C4-2B (cell line): ENCODE measurements around the gene KANK3.
"Not testable (repeated sequence)": the region's sequence is repeated elsewhere in the genome, so short reads cannot be mapped to it uniquely, and the experiment has no call there.

Source experiments
- H3K27ac ChIP-seq: fragments of 450-650 bp; 2 replicates; pipeline ENCODE4 v1.5.1; 2017
- CTCF ChIP-seq: fragments of 450-650 bp; conservative IDR thresholded peaks from 2 replicates; pipeline ENCODE4 v1.5.1; 2017; ENCODE audit warnings: mild to moderate bottlenecking
- ZFX ChIP-seq: fragments of 450-650 bp; IDR thresholded peaks from 2 replicates; pipeline ENCODE4 v1.6.1; 2017

The KANK3 gene

GRCh38 chr19:8343483-8343844 lies 402 bp upstream of the KANK3 start:
- no peak for TF ChIP-seq ZFX
- TF ChIP-seq CTCF = no peak
- H3K27ac ChIP-seq = peak overlapping the region; percentile 45

- no peak overlapping the region for H3K27ac ChIP-seq
- no peak for TF ChIP-seq ZFX
- TF ChIP-seq CTCF = no peak
Measured at GRCh38 chr19:8342316-8342683, 762 bp downstream of the KANK3 start.

GRCh38 chr19:8341504-8341903 lies 1.6 kb downstream of the KANK3 start:
- not testable (repeated sequence) for H3K27ac ChIP-seq

DNA sequence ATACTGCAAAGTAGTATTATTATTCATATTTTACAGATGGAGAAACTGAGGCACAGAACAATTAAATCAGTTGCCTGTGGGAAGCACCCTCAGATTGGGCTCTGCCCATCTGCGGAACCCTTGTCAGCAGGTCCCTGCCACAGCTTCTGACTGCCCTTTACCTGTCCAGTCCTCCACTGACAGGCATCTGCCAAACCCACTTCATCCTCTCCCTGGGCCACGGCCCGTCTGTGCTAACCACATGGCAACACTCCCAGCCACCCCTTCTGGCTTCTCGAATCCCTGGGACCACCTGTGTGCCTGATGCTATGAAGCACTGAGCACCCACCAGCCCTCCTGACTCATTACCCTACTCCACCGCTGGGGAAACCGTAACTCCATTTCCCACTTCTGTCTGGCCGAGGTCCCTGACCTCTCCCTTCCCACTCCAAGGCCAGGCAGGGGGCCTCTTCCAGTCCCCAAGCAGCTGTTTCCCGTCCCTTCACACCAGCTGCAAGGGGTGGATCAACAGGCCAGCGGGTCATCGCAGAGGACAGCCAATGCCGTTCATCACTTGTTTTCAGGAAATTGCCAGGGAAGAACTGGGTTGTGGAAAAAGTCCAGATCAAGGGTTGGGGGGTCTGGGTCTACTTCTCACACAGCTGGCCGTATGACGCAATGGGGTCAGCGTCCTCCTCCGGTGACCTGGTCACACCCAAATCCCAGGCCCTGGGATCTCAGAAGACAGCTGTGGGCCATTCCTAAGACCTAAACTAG lies 2.5 kb downstream of the KANK3 start:
- no peak overlapping the region for H3K27ac ChIP-seq
- TF ChIP-seq ZFX (no peak), CTCF (no peak)

- H3K27ac ChIP-seq = no peak overlapping the region
- TF ChIP-seq ZFX (no peak), CTCF (no peak)
Measured at GRCh38 chr19:8338835-8339234, 4.2 kb downstream of the KANK3 start.

DNA sequence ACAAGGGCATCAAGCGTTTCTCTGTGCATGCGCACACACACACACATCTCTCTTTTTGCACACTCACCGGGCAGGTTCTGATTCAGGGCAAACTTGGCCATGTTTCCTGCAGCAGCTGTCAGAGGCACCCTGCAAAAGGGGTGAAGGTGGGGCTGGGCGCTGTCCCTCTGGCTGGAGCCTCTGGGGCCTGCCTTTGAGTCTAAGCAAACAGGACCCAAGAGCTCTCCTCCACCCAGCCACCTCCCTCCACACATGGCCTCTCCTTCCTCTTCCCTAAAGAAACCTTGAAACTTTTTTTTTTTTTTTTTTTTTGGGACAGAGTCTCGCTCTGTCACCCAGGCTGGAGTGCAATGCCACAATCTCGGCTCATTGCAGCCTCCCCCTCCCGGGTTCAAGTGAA lies 5.3 kb downstream of the KANK3 start:
- TF ChIP-seq CTCF (no peak), ZFX (no peak)
- H3K27ac ChIP-seq = no peak overlapping the region

DNA sequence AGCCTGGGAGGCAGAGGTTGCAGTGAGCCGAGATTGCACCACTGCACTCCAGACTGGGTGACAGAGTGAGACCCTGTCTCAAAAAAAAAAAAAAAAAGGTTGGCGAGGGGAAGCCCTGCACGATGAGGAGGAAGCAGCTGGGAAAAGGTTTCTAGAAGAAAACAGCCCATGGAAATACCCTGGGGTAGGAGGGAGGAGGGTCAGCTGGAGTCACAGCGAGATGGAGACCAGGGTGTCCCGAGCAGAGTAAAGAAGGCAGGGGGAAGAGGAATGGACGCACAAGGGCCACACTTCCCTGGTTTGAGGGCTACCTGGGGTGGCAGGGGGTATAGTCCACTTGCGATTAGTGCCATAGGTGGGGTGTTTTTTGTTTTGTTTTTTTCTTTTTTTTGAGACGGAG lies 6.4 kb downstream of the KANK3 start:
- no peak overlapping the region for H3K27ac ChIP-seq
- no peak for TF ChIP-seq ZFX
- no peak for TF ChIP-seq CTCF

DNA sequence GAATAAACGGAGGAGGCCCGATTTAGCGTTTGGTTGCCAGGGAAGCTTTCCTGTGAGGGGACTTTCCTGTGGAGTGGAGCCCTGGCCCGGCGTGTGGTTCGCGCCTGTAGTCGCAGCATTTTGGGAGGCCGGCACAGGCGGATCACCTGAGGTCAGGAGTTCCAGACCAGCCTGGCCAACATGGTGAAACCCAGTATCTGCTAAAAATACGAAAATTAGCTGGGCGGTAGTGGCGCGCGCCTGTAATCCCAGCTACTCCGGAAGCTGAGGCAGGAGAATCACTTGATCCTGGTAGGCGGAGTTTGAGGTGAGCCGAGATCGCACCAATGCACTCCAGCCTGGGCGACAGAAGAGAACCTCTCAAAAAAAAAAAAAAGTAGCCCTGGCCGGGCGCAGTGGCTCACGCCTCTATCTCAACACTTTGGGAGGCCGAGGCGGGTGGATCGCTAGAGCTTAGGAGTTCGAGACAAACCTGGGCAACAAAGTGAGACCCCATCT lies 6.9 kb downstream of the KANK3 start:
- H3K27ac ChIP-seq = no peak overlapping the region
- no peak for TF ChIP-seq ZFX
- no peak for TF ChIP-seq CTCF
